ENCODE measurements around the gene IVD.
A peak's percentile ranks its signal among the peaks of the same experiment; 100 is the strongest.

Gene IVD

DNA sequence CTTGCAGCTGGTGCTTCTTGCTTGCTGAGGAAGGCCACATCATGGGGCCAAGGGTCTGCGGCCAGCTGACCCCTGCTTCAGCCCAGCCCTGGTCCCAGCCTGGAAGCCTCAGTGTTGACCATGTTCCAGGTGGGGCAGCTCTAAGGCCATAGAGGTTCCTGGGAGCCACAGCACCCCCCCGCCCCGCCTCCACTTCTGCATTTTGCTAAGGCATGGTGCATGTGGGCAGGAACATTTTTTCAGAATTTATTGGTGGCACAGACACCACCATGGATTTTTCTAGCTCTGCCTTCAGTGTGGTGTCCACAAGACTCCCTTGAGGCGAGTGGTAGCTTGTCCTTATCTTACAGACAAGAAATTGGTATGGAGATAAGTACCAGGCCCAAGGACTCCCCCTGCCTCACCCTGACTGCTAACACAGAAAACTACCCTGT, 63.3 kb downstream of the IVD start:
- peaks cover 23% of the 10 kb centered on the region for H3K36me3 ChIP-seq
- no peaks in the 10 kb centered on the region for H3K9me3 ChIP-seq
- no peak overlapping the region for H3K4me3 ChIP-seq (ENCODE audit: low read depth in 1 of 2, low read length in 1 of 2)
- no peak overlapping the region for H3K27ac ChIP-seq
- peaks cover 16 to 18% of the 10 kb centered on the region in 2 experiments for H3K4me1 ChIP-seq (ENCODE audit: control insufficient read depth in 1 of 2, insufficient read depth in 1 of 2, low read depth in 1 of 2, low read length in 1 of 2)
- TF ChIP-seq, protein P1, sequence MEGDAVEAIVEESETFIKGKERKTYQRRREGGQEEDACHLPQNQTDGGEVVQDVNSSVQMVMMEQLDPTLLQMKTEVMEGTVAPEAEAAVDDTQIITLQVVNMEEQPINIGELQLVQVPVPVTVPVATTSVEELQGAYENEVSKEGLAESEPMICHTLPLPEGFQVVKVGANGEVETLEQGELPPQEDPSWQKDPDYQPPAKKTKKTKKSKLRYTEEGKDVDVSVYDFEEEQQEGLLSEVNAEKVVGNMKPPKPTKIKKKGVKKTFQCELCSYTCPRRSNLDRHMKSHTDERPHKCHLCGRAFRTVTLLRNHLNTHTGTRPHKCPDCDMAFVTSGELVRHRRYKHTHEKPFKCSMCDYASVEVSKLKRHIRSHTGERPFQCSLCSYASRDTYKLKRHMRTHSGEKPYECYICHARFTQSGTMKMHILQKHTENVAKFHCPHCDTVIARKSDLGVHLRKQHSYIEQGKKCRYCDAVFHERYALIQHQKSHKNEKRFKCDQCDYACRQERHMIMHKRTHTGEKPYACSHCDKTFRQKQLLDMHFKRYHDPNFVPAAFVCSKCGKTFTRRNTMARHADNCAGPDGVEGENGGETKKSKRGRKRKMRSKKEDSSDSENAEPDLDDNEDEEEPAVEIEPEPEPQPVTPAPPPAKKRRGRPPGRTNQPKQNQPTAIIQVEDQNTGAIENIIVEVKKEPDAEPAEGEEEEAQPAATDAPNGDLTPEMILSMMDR (IDR thresholded peaks at IDR 0.05), result no peak
- H3K27me3 ChIP-seq, result no peaks in the 10 kb centered on the region

DNA sequence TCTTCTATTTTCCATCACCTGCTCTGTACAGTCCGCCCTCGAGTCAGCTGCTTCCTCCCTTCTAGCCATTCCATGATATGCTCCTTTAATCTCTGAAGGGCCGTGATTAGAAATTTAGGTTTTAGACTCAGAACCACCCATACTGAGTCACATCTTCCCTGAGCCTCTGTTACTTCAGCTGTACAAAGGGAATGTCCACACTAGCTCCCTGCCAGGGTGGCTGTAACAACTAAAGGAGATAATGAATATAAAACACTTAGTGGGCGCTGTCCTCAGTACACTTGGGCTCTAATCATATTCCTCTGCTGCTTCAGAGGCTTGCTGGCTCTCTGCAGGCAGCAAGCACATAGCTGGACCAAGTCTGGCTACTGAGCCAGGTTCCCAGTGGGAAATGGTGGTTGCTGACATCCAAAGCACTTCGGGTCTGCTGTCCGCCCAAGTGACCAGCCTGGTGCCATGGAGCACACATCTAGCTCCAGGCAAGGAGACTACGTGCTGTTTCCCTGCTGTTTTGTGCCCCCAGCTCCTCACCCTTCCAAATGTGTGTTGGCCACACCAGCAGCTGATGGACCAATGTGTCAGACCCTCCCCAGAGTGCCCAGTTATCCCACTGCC, 64.3 kb downstream of the IVD start:
- peak overlapping the region; percentile 79 to 90 for H3K4me3 ChIP-seq (ENCODE audit: low read depth in 1 of 2, low read length in 1 of 2)
- H3K4me1 ChIP-seq (ENCODE audit: control insufficient read depth in 1 of 2, insufficient read depth in 1 of 2, low read depth in 1 of 2, low read length in 1 of 2), result peaks cover 16 to 18% of the 10 kb centered on the region in 2 experiments
- TF ChIP-seq, protein P1 (IDR thresholded peaks at IDR 0.05), result no peak
- no peaks in the 10 kb centered on the region for H3K27me3 ChIP-seq
- H3K36me3 ChIP-seq, result peaks cover 15% of the 10 kb centered on the region
- no peaks in the 10 kb centered on the region for H3K9me3 ChIP-seq
- peak overlapping the region; percentile 71 for H3K27ac ChIP-seq

DNA sequence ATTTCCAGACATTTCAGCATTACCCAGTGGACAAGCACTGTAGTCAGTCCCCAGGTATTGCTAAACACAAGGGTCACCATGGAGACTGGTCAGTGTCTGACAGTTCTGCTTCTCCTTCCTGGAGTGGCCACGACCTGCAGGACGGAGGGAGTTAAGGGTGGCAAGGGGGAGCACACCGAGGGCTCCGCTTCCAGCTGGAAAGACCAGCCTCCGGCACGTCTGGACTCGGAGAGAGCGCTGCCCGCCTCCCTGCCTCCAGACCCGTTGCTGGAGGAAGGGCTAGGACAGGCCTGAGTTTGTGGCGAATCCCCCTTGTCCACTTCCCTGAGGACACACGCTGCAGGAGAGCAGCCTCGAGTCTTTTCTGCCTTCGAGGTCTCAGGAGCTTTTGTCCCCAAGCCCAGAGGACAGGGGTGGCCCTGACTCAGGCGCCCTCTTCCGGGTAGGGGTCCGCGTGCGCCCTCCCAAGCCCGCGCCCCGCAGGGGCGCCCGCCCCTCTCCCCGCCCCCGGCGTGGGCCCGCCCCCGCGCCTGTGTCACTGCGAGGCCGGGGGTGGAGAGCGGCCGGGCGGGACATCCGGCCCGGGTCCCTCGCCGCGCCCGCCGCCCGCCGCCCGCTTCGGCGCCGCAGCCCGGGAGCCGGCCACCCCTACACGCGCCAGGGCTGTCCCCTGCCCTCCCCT, 65.0 kb downstream of the IVD start, which contains the start of gene CHST14:
TSS of gene CHST14 (plus strand) at position 562 of the 682 bp plus-strand sequence. CDS start 230 bp downstream, outside the sequence.
- Histone ChIP-seq H3K4me3 (ENCODE audit: low read depth in 1 of 2, low read length in 1 of 2) (peak within 1 kb of the TSS; percentile 79 to 90), H3K9me3 (no peaks in the 10 kb centered on the region), H3K27ac (peak within 1 kb of the TSS; percentile 71), H3K4me1 (ENCODE audit: control insufficient read depth in 1 of 2, insufficient read depth in 1 of 2, low read depth in 1 of 2, low read length in 1 of 2) (peaks cover 16 to 18% of the 10 kb centered on the region in 2 experiments), H3K36me3 (peaks cover 8% of the 10 kb centered on the region), H3K27me3 (no peaks in the 10 kb centered on the region)
- TF ChIP-seq, protein P1 (IDR thresholded peaks at IDR 0.05), result no peak
